Stimulated activated CD4-positive, alpha-beta T cell treated with anti-CD3 and anti-CD28 coated beads, Interleukin-15, amount 100 ng/mL, for 48 hours (primary cell): ENCODE data around the gene SLC9A1.
"Not testable (repeated sequence)": the region's sequence is repeated elsewhere in the genome, so short reads cannot be mapped to it uniquely, and the experiment has no call there.

Source experiments
- DNase-seq, 2 donors: peaks; one replicate each; pipeline ENCODE4 v3.0.0-alpha.2; 2020; ENCODE audit warnings: low read depth in 2 of 2

SLC9A1 gene

GRCh38 chr1:27154991-27155781 is at the start of gene SLC9A1:
SLC9A1 (minus strand) TSS chr1:27155125; CDS start chr1:27154334, 791 bp downstream.
- peak; percentile 85 to 90 for DNase-seq

- DNase-seq: no peak
Measured at GRCh38 chr1:27203946-27204345, 49.0 kb upstream of the SLC9A1 start.

- no peak for DNase-seq
Measured at GRCh38 chr1:27201295-27201694, 46.4 kb upstream of the SLC9A1 start.

GRCh38 chr1:27193194-27193593 is 38.3 kb upstream of the SLC9A1 start:
- DNase-seq: no peak

GRCh38 chr1:27192039-27192529 is 37.2 kb upstream of the SLC9A1 start:
- DNase-seq: no peak

- DNase-seq: not testable (repeated sequence)
Measured at GRCh38 chr1:27184665-27185064, 29.7 kb upstream of the SLC9A1 start.

- DNase-seq: no peak
Measured at GRCh38 chr1:27179979-27180378, 25.1 kb upstream of the SLC9A1 start.

GRCh38 chr1:27179379-27179778 is 24.5 kb upstream of the SLC9A1 start:
- no peak for DNase-seq

- DNase-seq: no peak
Measured at GRCh38 chr1:27176954-27177353, 22.0 kb upstream of the SLC9A1 start.

- no peak for DNase-seq
Measured at GRCh38 chr1:27176323-27176722, 21.4 kb upstream of the SLC9A1 start.

GRCh38 chr1:27172992-27173391 is 18.1 kb upstream of the SLC9A1 start:
- DNase-seq: not testable (repeated sequence)

- no peak for DNase-seq
Measured at GRCh38 chr1:27166929-27167328, 12.0 kb upstream of the SLC9A1 start.

- no peak for DNase-seq
Measured at GRCh38 chr1:27166351-27166802, 11.5 kb upstream of the SLC9A1 start.

GRCh38 chr1:27163093-27163492 is 8.2 kb upstream of the SLC9A1 start:
- DNase-seq: no peak

- DNase-seq: no peak
Measured at GRCh38 chr1:27162090-27162489, 7.2 kb upstream of the SLC9A1 start.

- DNase-seq: no peak
Measured at GRCh38 chr1:27161594-27161993, 6.7 kb upstream of the SLC9A1 start.

GRCh38 chr1:27157194-27157593 is 2.3 kb upstream of the SLC9A1 start:
- DNase-seq: no peak

- DNase-seq: no peak
Measured at GRCh38 chr1:27154469-27154990, 395 bp downstream of the SLC9A1 start.

GRCh38 chr1:27153927-27154358 is 982 bp downstream of the SLC9A1 start:
- DNase-seq: no peak

- no peak for DNase-seq
Measured at GRCh38 chr1:27153549-27153886, 1.4 kb downstream of the SLC9A1 start.

- DNase-seq: no peak
Measured at GRCh38 chr1:27152829-27153548, 1.9 kb downstream of the SLC9A1 start.

GRCh38 chr1:27152004-27152828 is 2.7 kb downstream of the SLC9A1 start:
- no peak for DNase-seq
